ENCODE results near the gene ZNF385C. TPM values are rescaled to one million over a fixed set of nuclear protein-coding genes. Genes with fewer than 3 reads are reported as not detected.

The ZNF385C gene
- total RNA-seq, 1 experiment from 2014 or later = 3.7 TPM

- Mint-ChIP-seq H3K27me3 (ENCODE audit: low read depth) (peaks cover 9% of the 10 kb centered on the region), H3K9me3 (no peaks in the 10 kb centered on the region), H3K27ac (no peak overlapping the region), H3K4me3 (peak overlapping the region; percentile 76), H3K4me1 (peaks cover 46% of the 10 kb centered on the region), H3K36me3 (no peaks in the 10 kb centered on the region)
- CTCF ChIA-PET = interaction anchor here (0.6 to 2.1 kb wide), 15 partner anchors 9 to 133 kb away, joined by 3 to 21 read pairs (median 3); partner anchors contain the start of genes DNAJC7, KAT2A, NKIRAS2 and ZNF385C
- ATAC-seq = no peak
- no peak for DNase-seq (ENCODE audit: low spot score)
- POLR2A ChIA-PET = interaction anchor here (0.7 kb wide), 1 partner anchor 121 kb away, joined by 10 read pairs; the partner anchor contains the start of gene ODAD4
- TF ChIP-seq, protein P1, sequence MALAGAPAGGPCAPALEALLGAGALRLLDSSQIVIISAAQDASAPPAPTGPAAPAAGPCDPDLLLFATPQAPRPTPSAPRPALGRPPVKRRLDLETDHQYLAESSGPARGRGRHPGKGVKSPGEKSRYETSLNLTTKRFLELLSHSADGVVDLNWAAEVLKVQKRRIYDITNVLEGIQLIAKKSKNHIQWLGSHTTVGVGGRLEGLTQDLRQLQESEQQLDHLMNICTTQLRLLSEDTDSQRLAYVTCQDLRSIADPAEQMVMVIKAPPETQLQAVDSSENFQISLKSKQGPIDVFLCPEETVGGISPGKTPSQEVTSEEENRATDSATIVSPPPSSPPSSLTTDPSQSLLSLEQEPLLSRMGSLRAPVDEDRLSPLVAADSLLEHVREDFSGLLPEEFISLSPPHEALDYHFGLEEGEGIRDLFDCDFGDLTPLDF (CRISPR knock-in tag; IDR thresholded peaks at IDR 0.05) = no peak
- TF ChIP-seq FOXJ3 (CRISPR knock-in tag; IDR thresholded peaks at IDR 0.05; ENCODE audit: borderline replicate concordance) = no peak
- no peak for TF ChIP-seq ETV6 (CRISPR knock-in tag; IDR thresholded peaks at IDR 0.05)
- TF ChIP-seq, protein P2, sequence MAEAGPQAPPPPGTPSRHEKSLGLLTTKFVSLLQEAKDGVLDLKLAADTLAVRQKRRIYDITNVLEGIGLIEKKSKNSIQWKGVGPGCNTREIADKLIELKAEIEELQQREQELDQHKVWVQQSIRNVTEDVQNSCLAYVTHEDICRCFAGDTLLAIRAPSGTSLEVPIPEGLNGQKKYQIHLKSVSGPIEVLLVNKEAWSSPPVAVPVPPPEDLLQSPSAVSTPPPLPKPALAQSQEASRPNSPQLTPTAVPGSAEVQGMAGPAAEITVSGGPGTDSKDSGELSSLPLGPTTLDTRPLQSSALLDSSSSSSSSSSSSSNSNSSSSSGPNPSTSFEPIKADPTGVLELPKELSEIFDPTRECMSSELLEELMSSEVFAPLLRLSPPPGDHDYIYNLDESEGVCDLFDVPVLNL (CRISPR knock-in tag; IDR thresholded peaks at IDR 0.05; ENCODE audit: borderline replicate concordance, low read depth) = no peak
- no peak for TF ChIP-seq E2F5 (CRISPR knock-in tag; IDR thresholded peaks at IDR 0.05)
- TF ChIP-seq EMX1 (CRISPR knock-in tag; IDR thresholded peaks at IDR 0.05) = no peak
- TF ChIP-seq, protein P3, sequence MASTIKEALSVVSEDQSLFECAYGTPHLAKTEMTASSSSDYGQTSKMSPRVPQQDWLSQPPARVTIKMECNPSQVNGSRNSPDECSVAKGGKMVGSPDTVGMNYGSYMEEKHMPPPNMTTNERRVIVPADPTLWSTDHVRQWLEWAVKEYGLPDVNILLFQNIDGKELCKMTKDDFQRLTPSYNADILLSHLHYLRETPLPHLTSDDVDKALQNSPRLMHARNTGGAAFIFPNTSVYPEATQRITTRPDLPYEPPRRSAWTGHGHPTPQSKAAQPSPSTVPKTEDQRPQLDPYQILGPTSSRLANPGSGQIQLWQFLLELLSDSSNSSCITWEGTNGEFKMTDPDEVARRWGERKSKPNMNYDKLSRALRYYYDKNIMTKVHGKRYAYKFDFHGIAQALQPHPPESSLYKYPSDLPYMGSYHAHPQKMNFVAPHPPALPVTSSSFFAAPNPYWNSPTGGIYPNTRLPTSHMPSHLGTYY (CRISPR knock-in tag; IDR thresholded peaks at IDR 0.05) = no peak
- no peak for TF ChIP-seq ARID4B (CRISPR knock-in tag; IDR thresholded peaks at IDR 0.05; ENCODE audit: borderline replicate concordance)
- TF ChIP-seq ZNF512 (CRISPR knock-in tag; IDR thresholded peaks at IDR 0.05; ENCODE audit: borderline replicate concordance) = no peak
- TF ChIP-seq ZNF121 (CRISPR knock-in tag; IDR thresholded peaks at IDR 0.05) = no peak
- TF ChIP-seq HMGA2 (CRISPR knock-in tag; IDR thresholded peaks at IDR 0.05) = no peak
- no peak for TF ChIP-seq ZNF317 (CRISPR knock-in tag; IDR thresholded peaks at IDR 0.05; ENCODE audit: borderline replicate concordance, low read depth)
- TF ChIP-seq USF1 (CRISPR knock-in tag; IDR thresholded peaks at IDR 0.05) = no peak
- no peak for TF ChIP-seq ZSCAN18 (CRISPR knock-in tag; IDR thresholded peaks at IDR 0.05)
- TF ChIP-seq FOXP4 (CRISPR knock-in tag; IDR thresholded peaks at IDR 0.05) = no peak
- TF ChIP-seq, protein P4, sequence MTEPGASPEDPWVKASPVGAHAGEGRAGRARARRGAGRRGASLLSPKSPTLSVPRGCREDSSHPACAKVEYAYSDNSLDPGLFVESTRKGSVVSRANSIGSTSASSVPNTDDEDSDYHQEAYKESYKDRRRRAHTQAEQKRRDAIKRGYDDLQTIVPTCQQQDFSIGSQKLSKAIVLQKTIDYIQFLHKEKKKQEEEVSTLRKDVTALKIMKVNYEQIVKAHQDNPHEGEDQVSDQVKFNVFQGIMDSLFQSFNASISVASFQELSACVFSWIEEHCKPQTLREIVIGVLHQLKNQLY (CRISPR knock-in tag; IDR thresholded peaks at IDR 0.05) = no peak
- TF ChIP-seq STAT6 (CRISPR knock-in tag; conservative IDR thresholded peaks at IDR 0.05; ENCODE audit: low read depth) = no peak
- no peak for TF ChIP-seq JUN (CRISPR knock-in tag; IDR thresholded peaks at IDR 0.05)
Observed at GRCh38 chr17:42051645-42052044, 46.6 kb downstream of the ZNF385C start.
